ENCODE measurements around the gene ARHGAP22.

DNA sequence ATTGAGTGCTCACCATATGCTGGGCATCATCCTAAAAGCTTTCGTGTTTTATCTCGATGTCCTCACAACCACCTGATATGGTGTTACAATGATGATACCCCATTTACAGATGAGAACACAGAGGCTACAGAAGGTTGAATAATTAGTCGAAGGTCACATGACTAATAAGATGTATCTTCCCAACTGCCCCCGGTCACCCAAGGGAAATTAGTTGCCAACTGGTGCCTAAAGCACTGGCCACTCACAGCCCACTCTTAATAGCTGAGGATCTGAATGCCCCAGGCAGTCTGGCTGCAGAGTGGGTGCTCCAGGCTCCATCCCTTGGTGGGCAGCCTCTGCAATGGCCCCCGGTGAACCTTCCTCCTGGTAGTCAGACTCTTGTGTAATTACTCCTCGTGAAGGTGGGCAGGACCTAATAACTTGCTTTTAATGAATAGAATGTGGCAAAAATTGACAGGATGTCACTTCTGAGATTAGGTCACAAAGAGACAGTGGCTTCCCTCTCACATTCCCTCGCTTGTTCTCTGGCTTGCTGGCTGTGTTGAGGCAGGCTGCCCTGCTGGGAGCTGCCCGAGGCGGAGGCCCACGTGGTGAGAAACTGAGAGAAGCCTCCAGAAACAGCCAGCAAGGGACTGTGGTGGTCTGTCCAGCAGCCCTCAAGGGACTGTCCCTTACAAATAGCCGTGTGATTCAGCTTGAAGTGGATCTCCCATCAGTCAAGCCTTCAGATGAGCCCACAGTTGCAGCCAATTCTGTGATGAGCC, 109.4 kb downstream of the ARHGAP22 start:
- TF ChIP-seq RAD21 (IDR thresholded peaks at IDR 0.05): no peak
- TF ChIP-seq, protein P1, sequence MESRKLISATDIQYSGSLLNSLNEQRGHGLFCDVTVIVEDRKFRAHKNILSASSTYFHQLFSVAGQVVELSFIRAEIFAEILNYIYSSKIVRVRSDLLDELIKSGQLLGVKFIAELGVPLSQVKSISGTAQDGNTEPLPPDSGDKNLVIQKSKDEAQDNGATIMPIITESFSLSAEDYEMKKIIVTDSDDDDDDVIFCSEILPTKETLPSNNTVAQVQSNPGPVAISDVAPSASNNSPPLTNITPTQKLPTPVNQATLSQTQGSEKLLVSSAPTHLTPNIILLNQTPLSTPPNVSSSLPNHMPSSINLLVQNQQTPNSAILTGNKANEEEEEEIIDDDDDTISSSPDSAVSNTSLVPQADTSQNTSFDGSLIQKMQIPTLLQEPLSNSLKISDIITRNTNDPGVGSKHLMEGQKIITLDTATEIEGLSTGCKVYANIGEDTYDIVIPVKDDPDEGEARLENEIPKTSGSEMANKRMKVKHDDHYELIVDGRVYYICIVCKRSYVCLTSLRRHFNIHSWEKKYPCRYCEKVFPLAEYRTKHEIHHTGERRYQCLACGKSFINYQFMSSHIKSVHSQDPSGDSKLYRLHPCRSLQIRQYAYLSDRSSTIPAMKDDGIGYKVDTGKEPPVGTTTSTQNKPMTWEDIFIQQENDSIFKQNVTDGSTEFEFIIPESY (IDR thresholded peaks at IDR 0.05): no peak
